ENCODE measurements around the gene TNN.

The TNN gene

DNA sequence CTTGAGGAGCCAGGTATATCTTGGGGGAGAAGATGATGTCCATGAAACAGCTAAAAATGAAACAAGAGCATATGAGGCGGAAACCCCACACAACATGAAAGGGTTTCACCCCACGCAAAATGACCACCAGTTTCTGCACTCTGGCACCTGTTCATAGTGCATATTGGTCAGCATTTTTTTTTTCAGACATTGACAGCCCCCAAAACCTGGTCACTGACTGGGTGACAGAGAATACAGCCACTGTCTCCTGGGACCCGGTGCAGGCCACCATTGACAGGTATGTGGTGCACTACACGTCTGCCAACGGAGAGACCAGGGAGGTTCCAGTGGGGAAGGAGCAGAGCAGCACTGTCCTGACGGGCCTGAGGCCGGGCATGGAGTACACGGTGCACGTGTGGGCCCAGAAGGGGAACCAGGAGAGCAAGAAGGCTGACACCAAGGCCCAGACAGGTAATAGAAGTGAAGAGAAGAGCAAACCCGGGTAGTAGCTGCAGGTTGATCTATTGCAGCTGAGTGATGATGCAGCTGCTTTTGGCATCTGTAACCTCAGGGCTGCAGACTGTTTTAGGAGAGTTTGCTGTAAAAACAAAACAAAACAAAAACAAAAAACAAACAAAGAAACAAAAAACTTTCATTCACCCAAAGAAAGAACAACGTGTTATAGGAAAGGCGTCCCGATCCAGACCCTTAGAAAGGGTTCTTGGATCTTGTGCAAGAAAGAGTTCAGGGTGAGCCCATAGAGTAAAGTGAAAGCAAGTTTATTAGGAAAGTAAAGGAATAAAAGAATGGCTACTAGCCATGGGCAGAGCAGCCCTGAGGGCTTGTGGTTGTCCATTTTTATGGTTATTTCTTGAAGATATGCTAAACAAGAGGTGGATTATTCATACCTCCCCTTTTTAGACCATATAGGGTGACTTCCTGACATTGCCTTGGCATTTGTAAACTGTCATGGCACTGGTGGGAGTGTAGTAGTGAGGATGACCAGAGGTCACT is 51.0 kb downstream of the TNN start:
- DNase-seq (ENCODE audit: low spot score): peak; percentile 40
- in situ Hi-C loops (cut with MboI; ENCODE audit: low sequenced_read_pairs, unreplicated experiment): no loop called here
- TF ChIP-seq, protein P1, sequence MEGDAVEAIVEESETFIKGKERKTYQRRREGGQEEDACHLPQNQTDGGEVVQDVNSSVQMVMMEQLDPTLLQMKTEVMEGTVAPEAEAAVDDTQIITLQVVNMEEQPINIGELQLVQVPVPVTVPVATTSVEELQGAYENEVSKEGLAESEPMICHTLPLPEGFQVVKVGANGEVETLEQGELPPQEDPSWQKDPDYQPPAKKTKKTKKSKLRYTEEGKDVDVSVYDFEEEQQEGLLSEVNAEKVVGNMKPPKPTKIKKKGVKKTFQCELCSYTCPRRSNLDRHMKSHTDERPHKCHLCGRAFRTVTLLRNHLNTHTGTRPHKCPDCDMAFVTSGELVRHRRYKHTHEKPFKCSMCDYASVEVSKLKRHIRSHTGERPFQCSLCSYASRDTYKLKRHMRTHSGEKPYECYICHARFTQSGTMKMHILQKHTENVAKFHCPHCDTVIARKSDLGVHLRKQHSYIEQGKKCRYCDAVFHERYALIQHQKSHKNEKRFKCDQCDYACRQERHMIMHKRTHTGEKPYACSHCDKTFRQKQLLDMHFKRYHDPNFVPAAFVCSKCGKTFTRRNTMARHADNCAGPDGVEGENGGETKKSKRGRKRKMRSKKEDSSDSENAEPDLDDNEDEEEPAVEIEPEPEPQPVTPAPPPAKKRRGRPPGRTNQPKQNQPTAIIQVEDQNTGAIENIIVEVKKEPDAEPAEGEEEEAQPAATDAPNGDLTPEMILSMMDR (IDR thresholded peaks at IDR 0.05; ENCODE audit: borderline replicate concordance, control extremely low read depth, extremely low read depth, insufficient read depth, missing control alignments): no peak

DNA sequence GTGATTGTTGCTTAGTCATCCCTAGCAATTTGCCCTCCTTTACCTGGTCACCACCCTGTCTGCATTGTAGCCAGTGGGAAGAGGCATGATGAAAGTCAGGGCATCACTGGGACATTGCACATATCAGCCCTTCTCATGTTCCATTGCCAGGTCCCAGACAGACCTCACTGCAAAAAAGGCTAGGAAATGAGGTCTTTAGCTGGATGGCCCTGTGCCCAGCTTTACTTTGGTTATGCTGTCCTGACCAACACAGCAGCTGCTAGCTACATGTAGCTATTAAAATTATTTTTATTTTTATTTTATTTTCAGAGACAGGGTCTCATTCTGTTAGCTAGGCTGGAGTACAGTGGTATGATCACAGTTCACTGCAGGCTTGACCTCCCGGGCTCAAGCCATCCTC is 52.9 kb downstream of the TNN start:
- no peak for DNase-seq (ENCODE audit: low spot score)
- TF ChIP-seq, protein P1 (IDR thresholded peaks at IDR 0.05; ENCODE audit: borderline replicate concordance, control extremely low read depth, extremely low read depth, insufficient read depth, missing control alignments): no peak
- in situ Hi-C loops (cut with MboI; ENCODE audit: low sequenced_read_pairs, unreplicated experiment): no loop called here

DNA sequence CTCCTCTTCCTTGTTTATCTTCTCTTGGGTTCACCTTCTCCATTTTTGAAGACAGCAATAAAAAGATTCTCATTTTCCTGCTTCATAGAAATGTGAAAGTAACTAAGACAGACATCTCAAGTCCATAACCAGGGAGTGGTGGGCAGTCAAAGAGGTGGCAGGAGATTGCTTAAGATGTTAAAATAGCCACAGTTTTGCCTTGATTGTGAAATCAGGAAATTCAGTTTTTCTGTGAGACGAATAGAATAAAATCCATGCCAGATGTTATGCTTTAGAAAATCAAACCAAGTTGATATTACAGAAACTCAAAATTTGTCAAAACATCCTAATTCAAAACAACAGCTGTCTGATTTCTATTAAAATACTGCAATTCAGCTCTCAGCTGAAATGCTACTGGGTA is 57.2 kb downstream of the TNN start:
- TF ChIP-seq, protein P1 (IDR thresholded peaks at IDR 0.05; ENCODE audit: borderline replicate concordance, control extremely low read depth, extremely low read depth, insufficient read depth, missing control alignments): no peak
- in situ Hi-C loops (cut with MboI; ENCODE audit: low sequenced_read_pairs, unreplicated experiment): no loop called here
- DNase-seq (ENCODE audit: low spot score): no peak

DNA sequence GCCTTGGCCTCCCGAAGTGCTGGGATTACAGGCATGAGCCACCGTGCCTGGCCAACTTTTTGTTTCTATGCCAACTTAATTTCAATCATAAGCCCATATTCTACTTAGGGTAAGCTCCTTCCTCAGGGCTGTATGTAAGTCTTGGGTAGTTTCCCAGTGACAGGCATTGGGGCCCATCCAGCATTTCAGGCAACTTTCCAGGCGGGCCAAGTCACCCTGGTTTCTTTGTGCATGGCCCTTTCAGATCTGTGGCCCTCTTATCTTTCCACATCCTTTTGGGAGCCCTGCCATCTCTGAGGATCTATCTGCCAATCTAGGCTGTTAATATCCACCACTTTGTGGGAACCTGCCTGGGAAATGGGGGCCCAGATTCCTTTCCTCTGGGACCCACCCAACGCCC is 58.7 kb downstream of the TNN start:
- TF ChIP-seq, protein P1 (IDR thresholded peaks at IDR 0.05; ENCODE audit: borderline replicate concordance, control extremely low read depth, extremely low read depth, insufficient read depth, missing control alignments): no peak
- DNase-seq (ENCODE audit: low spot score): no peak
- in situ Hi-C loops (cut with MboI; ENCODE audit: low sequenced_read_pairs, unreplicated experiment): no loop called here

DNA sequence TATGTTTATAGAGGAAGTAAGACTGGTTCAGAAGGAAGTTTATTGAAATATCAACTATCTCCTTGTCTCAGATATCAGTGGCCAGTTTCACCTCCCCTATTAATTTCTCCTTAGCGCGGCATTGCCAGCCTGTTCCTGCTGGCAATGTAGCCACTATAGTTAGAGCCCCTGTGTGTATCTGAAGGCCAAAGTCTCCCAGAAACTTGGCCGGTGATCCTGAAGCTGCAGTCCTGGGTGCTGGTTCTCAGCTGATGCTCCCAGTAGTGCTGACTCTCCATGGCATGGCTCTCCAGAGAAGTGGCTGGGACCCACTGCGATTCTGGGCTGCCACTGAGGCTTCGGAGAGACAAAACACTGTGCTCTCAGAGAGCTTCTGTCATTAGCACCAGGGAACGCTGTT is 59.9 kb downstream of the TNN start:
- TF ChIP-seq, protein P1 (IDR thresholded peaks at IDR 0.05; ENCODE audit: borderline replicate concordance, control extremely low read depth, extremely low read depth, insufficient read depth, missing control alignments): no peak
- in situ Hi-C loops (cut with MboI; ENCODE audit: low sequenced_read_pairs, unreplicated experiment): no loop called here
- DNase-seq (ENCODE audit: low spot score): no peak

DNA sequence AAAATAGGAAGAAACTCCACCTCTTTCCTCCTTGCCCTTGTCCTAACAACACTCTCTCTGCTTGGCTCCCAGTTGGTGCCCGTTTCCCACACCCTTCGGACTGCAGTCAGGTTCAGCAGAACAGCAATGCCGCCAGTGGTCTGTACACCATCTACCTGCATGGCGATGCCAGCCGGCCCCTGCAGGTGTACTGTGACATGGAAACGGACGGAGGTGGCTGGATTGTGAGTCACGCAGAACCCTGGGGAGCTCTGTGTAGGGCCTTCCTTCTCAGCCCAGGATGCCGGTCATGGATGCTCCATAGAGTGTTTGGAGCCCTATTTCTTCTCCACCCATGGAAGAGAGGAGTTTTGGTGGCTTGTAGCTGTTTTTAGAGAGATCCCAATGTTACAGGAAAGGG is 60.9 kb downstream of the TNN start:
- TF ChIP-seq, protein P1 (IDR thresholded peaks at IDR 0.05; ENCODE audit: borderline replicate concordance, control extremely low read depth, extremely low read depth, insufficient read depth, missing control alignments): no peak
- no peak for DNase-seq (ENCODE audit: low spot score)
- in situ Hi-C loops (cut with MboI; ENCODE audit: low sequenced_read_pairs, unreplicated experiment): no loop called here
